NCI-H2196 (cell line): ENCODE measurements around the gene ARL17B.
"Not testable (repeated sequence)": the region's sequence is repeated elsewhere in the genome, so short reads cannot be mapped to it uniquely, and the experiment has no call there.

Experiments used
- DNase-seq: peaks from one replicate; lab custom pipeline; 2025; ENCODE audit not compliant: unreplicated experiment; lab: John Stamatoyannopoulos, UW

ARL17B gene

DNA sequence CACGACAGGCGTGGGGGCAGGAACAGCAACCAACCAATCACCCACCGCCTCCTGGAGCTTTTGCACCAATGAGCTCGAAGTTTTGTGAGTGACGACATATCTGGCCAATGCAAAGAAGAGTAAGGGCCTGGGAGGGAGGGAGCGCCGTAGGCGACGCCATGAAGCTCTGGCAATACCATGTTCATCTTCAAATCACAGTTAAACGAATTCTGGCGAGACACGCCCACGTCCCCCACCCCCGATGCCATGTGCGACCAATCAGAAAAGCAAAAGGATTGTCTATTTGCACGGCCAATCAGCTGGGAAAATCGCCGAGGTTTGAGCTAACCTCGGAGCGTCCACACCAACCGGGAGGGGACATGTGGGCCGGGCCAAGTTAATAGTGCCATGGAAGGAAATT, at the start of gene ARL17B:
TSS of gene ARL17B (minus strand) at position 12 of the 400 bp plus-strand sequence. CDS start 3,369 bp downstream, outside the sequence.
- DNase-seq = not testable (repeated sequence)

DNA sequence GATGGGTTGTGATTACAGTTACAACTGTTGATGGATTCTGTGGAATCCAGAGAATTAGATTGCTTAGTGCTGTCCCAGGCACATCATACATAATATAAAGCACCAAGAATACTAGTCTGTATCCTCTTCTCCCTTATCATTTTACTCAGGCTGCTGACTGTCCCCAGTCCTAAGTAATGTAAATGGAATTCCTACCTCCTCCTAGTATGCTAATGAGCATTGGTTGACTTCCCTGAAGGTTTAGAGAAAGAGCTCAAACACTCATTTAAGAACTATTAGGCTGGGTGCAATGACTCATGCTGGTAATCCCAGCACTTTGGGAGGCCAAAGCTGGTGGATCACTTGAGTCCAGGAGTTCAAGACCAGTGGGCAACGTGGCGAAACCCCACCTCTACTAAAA, 48.3 kb upstream of the ARL17B start:
- DNase-seq = not testable (repeated sequence)

- DNase-seq = not testable (repeated sequence)
Measured at GRCh38 chr17:46407155-46407554, 45.6 kb upstream of the ARL17B start.

GRCh38 chr17:46401033-46401787, 39.6 kb upstream of the ARL17B start:
- not testable (repeated sequence) for DNase-seq

- not testable (repeated sequence) for DNase-seq
Measured at GRCh38 chr17:46400543-46400942, 39.0 kb upstream of the ARL17B start.

- not testable (repeated sequence) for DNase-seq
Measured at GRCh38 chr17:46399993-46400392, 38.4 kb upstream of the ARL17B start.

- not testable (repeated sequence) for DNase-seq
Measured at GRCh38 chr17:46396292-46396691, 34.7 kb upstream of the ARL17B start.

GRCh38 chr17:46393702-46394101, 32.1 kb upstream of the ARL17B start:
- DNase-seq = not testable (repeated sequence)

DNA sequence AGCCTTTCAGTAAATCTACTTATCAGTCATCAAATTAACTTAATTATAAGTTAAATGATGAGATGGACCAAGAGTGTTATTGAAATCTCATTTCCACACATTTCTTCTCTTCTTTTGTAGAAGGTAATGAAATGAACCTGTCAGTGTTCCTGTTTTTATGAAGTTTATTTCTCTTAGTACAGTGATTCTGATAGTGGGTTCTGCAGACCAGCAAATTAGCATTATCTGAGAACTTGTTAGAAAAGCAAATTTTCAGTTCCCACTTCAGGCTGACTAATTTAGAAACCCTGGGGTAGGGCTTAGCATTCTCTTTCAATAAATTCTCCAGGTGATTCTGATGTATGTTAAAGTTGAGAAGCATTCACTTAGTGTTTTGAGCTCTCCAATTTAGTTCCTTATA, 23.9 kb upstream of the ARL17B start:
- DNase-seq = not testable (repeated sequence)

DNA sequence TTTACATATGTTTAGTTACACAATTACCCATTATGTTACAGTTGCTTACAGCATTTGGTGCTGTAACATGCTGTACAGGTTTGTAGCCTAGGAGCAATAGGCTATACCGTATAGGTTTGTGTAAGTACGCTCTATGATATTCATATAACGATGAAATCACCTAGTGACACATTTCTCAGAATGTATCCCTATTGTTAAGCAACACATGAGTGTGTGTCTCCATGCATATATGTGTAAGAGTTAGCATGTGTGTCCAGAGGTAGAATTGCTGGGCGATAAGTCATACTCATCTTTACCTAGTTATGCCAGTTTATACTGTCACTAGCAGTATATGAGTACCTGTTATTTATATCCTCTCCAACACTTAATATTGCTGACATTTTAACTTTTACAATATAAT, 21.6 kb upstream of the ARL17B start:
- DNase-seq = not testable (repeated sequence)

DNA sequence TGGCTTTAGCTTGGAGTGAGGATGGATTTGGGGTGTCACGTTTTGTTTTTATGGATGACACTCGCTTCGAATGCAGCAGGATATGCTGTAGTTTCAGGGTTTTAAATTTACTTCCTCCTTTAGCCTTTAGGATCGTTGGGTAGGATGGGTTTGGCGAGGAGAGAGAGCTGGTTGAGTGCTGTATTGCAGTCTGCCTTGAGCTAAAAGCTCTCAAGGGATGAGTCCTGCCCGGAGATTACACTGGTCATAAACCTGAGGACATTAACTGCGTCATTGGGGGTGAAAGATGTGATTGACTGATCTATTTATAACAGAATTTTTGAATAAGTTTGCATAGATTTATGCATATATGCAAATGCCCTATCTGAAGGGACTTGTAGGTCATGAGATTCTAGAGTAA, 11.9 kb upstream of the ARL17B start:
- not testable (repeated sequence) for DNase-seq

DNA sequence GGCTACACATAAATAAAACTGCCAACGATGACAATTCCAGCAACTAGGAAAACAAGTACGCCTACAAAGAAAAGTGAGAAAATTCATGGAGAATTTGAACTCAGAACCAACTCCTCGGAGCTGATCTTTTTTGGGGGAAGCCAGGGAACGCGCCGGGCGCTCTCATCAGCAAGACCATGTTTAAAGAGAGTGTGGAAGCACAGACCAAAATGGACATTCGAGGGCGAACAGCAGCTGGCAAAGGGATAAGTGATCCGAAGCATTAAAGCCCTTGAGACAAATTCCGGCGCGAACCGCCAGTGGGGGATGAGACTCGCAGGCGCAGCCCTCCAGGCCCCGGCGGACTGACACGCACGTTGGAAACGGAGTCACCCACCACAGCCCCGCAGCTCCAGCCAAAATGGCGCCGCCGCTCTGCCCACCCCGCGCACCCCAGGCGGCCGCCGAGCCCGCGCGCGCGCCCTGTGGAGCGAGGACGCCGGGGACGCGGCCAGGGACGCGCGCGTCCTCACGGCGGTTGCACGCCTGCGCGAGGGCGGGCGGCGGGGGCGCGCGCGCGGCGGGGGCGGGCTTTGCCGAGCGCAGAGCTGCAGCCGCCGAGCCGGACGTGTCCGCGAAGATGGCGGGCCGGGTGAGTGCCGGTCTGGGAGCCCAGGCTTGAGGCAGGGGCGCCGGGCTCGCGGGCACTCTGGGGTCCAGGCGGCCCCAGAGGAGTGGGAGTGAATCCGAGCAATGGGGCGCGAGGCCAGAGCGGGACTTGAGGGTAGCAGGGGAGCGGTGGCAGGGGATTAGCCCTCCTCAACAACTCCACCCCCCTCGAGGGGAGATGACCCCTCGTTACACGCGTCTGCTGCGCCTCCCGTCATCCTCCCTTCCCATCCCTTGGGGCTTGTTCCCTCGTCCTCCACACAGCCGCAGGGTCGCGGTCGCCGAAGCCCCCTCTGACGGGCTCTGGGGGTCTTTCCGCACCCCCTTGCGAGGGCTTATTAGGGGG, 11.0 kb upstream of the ARL17B start:
- DNase-seq = not testable (repeated sequence)

- not testable (repeated sequence) for DNase-seq
Measured at GRCh38 chr17:46367520-46367919, 6.0 kb upstream of the ARL17B start.

- DNase-seq = not testable (repeated sequence)
Measured at GRCh38 chr17:46361145-46361735, 326 bp downstream of the ARL17B start.

GRCh38 chr17:46353856-46354255, 7.7 kb downstream of the ARL17B start:
- DNase-seq = not testable (repeated sequence)

DNA sequence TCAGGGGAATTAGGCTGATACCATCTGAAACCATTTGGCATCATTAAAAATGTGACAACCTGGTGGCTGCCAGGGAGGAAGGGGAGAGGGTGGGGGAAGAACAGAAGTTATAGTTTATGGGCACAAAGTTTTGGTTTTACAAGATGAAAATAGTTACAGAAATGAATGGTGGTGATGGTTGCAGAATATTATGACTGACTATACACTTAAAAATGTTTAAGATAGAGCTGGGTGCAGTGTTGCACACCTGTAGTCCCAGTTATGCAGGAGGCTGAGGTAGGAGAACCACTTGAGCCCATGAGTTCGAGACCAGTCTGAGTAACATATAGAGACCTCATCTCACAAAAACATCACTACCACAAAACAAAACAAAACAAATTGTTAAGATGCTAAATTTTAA, 12.5 kb downstream of the ARL17B start:
- not testable (repeated sequence) for DNase-seq

- not testable (repeated sequence) for DNase-seq
Measured at GRCh38 chr17:46348345-46348744, 13.2 kb downstream of the ARL17B start.

DNA sequence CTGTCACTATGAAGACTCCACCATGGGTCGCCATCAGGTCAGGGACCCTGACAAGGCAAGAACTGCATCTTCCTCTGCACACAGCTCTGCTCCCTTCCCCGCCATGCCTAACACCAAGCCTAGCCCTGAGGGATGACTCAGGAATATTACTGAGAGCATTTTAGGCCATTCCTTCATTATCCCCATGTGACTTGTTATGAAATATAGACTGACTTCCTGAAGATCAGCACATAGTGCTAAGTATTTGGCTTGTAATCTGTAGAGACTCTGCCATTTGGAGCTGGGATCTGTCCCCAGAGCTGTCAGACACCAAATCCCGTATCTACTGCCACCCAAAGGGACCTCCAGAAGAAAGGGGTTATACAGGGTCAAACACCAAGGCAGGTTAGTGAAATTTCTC, 19.4 kb downstream of the ARL17B start:
- DNase-seq = not testable (repeated sequence)

- DNase-seq = not testable (repeated sequence)
Measured at GRCh38 chr17:46341220-46341619, 20.3 kb downstream of the ARL17B start.

DNA sequence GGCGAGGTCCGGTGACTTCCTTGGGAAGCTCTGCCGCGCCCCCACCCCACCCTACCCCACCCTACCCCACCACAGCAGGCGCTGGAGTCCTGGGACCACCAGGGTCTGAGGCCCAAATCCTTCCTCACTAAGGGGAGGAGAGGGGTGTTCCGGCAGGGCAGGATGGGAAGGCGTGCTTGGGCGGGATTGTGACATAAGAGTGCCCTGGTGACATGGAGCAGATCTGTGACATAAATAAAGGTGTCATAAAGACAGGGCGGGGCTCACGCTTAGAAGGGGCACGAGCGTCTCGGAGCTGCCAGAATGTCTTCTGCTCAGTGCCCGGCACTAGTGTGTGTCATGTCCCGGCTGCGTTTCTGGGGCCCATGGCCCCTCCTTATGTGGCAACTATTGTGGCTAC, 66.7 kb downstream of the ARL17B start, which contains the start of gene LRRC37A:
TSS of gene LRRC37A (plus strand) at position 301 of the 400 bp plus-strand sequence. CDS start at position 304, 3 bp downstream.
- DNase-seq = not testable (repeated sequence)

DNA sequence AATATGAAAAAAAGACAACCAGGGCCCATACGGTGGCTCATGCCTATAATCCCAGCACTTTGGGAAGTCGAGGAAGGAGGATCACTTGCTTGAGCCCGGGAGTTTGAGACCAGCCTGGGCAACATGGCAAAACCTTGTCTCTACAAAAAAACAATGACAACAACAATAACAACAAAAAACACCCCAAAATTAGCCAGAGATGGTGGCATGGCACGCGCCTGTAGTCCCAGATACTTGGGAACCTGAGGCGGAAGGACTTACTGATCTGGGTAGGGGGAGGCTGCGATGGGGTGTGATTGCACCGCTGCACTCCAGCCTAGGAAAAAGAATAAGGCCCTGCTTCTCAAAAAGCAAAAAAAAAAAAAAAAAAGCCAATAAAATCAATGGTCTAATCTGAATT, 69.9 kb downstream of the ARL17B start:
- not testable (repeated sequence) for DNase-seq
